Right lobe of liver (tissue), 6 donors: ENCODE measurements around the gene CCR2. TPM values are rescaled to one million over a fixed set of nuclear protein-coding genes. Genes with fewer than 3 reads are reported as not detected.

Experiments used
- ATAC-seq, 4 donors: fragments of 200-7000 bp; cut with Tn5 transposase; one replicate each; pipeline ENCODE4 v1.9.1; 2020; ENCODE audit warnings: mild to moderate bottlenecking in 4 of 4, moderate library complexity in 4 of 4
- DNase-seq, 3 donors: peaks; one replicate each; pipeline ENCODE4 v3.0.0-alpha.2; 2020
- H3K27ac ChIP-seq, 3 donors: fragments of 200-600 bp; one replicate each; pipeline ENCODE4 v1.8.0; 2022
- H3K27me3 ChIP-seq, 2 donors: fragments of 200-600 bp; one replicate each; pipeline ENCODE4 v1.8.0; 2022
- H3K36me3 ChIP-seq, 4 donors: fragments of 200-600 bp; sonication (generic) in 1 of 4; one replicate each; pipeline versions ENCODE4 v1.5.1 to v1.8.0; 2017 to 2022; ENCODE audit warnings: control low read depth in 1 of 4
- H3K4me1 ChIP-seq, 4 donors: fragments of 200-600 bp; sonication (generic) in 1 of 4; one replicate each; pipeline versions ENCODE4 v1.5.1 to v1.8.0; 2017 to 2022; ENCODE audit warnings: control low read depth in 1 of 4
- H3K4me3 ChIP-seq, 3 donors: fragments of 200-600 bp; one replicate each; pipeline ENCODE4 v1.8.0; 2022
- H3K9me3 ChIP-seq, 4 donors: fragments of 200-600 bp; sonication (generic) in 1 of 4; one replicate each; pipeline versions ENCODE4 v1.5.1 to v1.8.0; 2017 to 2022; ENCODE audit warnings: control low read depth in 1 of 4
- CTCF ChIP-seq, 4 donors: fragments of 200-600 bp in 3 of 4; fragments of 450-650 bp in 1 of 4; IDR thresholded peaks; one replicate each; pipeline versions ENCODE4 v1.5.1 to v1.8.0; 2016 to 2022; ENCODE audit warnings: antibody characterized with exemption in 4 of 4, mild to moderate bottlenecking in 2 of 4
- POLR2A ChIP-seq: fragments of 450-650 bp; IDR thresholded peaks from one replicate; pipeline ENCODE4 v1.6.1; 2017; ENCODE audit warnings: antibody characterized with exemption, mild to moderate bottlenecking
- WGBS: methylation state at CpG from one replicate; pipeline ENCODE4 v1.1.6; 2018; ENCODE audit warnings: low coverage, low lambda C conversion rate; ENCODE audit not compliant: insufficient coverage; ENCODE audit errors: missing lambda C conversion rate; 5-methylcytosine and 5-hydroxymethylcytosine counted together
- intact Hi-C, 2 donors: fragments of 100-400 bp; cut with DNase I; formaldehyde crosslinking; loops; one replicate each; pipeline versions ENCODE4 v1.11.2 to v1.14.1; 2022
- total RNA-seq, 6 experiments: library from RNA; depleted of rRNA in 2 of 6; stranded (reverse); fragments of >200 nt in 2 of 6; fragmentation: NEBNext Ultra II Directional in 3 of 6; extraction: Animal tissue kit (Norgen Biotek cat#: 25700) in 3 of 6; gene quantifications; one replicate each; pipeline versions ENCODE4 v1.1.0 to v1.2.4, GENCODE V29; 2016 to 2023
- donor health status: DM: no; HTN: yes; CAD: no.
- donor health status: DM: no; HTN: no; CAD: no.
- donor health status: DM: no; HTN: no; CAD: no.
- donor health status: DM: no; HTN: yes; CAD: no.
- donor health status: DM: no; HTN: yes; CAD: no.

Gene CCR2
- total RNA-seq, 6 experiments from 2014 or later, result 0.66 to 1.5 (median 0.92) TPM

GRCh38 chr3:46372492-46373359 is 18.8 kb downstream of the CCR2 start:
- H3K27ac ChIP-seq, result no peak overlapping the region

DNA sequence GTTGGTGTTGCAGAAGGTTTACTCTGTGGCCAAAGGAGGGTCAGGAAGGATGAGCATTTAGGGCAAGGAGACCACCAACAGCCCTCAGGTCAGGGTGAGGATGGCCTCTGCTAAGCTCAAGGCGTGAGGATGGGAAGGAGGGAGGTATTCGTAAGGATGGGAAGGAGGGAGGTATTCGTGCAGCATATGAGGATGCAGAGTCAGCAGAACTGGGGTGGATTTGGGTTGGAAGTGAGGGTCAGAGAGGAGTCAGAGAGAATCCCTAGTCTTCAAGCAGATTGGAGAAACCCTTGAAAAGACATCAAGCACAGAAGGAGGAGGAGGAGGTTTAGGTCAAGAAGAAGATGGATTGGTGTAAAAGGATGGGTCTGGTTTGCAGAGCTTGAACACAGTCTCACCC is 20.8 kb downstream of the CCR2 start:
- intact Hi-C loops, result no loop called here
- Histone ChIP-seq H3K36me3 (no peaks in the 10 kb centered on the region), H3K27me3 (no peaks in the 10 kb centered on the region), H3K4me1 (no peaks in the 10 kb centered on the region), H3K9me3 (no peaks in the 10 kb centered on the region), H3K27ac (no peak overlapping the region), H3K4me3 (no peak overlapping the region)
- TF ChIP-seq CTCF (IDR thresholded peaks at IDR 0.05) (no peak), POLR2A (no peak)
- DNase-seq (no peak), ATAC-seq (no peak)
- 58% methylated on average over 3 of the region's 3 CpGs for WGBS

More at GRCh38 chr3:46372492-46373359, 18.8 kb downstream of the CCR2 start:
- WGBS, result 53% methylated on average over 7 of the region's 9 CpGs
- H3K4me1 ChIP-seq, result no peaks in the 10 kb centered on the region
- H3K9me3 ChIP-seq, result no peaks in the 10 kb centered on the region
- no peaks in the 10 kb centered on the region for H3K27me3 ChIP-seq
- peak; percentile 27 to 40 (median 32) for TF ChIP-seq CTCF (IDR thresholded peaks at IDR 0.05)
- TF ChIP-seq POLR2A, result no peak
- no peak overlapping the region for H3K4me3 ChIP-seq
- ATAC-seq (peak in 3 of 4 donors; percentile 26 to 52 (median 48)), DNase-seq (no peak)
- H3K36me3 ChIP-seq, result no peaks in the 10 kb centered on the region
- intact Hi-C loops, result no loop called here

- 0% methylated on average over 1 of the region's 2 CpGs for WGBS
- H3K27me3 ChIP-seq, result no peaks in the 10 kb centered on the region
- no peaks in the 10 kb centered on the region for H3K36me3 ChIP-seq
- TF ChIP-seq CTCF (IDR thresholded peaks at IDR 0.05) (no peak), POLR2A (no peak)
- ATAC-seq (no peak), DNase-seq (no peak)
- H3K9me3 ChIP-seq, result no peaks in the 10 kb centered on the region
- intact Hi-C loops, result no loop called here
- H3K4me3 ChIP-seq, result no peak overlapping the region
- no peak overlapping the region for H3K27ac ChIP-seq
- H3K4me1 ChIP-seq, result no peaks in the 10 kb centered on the region
Observed at GRCh38 chr3:46375218-46375617, 21.3 kb downstream of the CCR2 start.

DNA sequence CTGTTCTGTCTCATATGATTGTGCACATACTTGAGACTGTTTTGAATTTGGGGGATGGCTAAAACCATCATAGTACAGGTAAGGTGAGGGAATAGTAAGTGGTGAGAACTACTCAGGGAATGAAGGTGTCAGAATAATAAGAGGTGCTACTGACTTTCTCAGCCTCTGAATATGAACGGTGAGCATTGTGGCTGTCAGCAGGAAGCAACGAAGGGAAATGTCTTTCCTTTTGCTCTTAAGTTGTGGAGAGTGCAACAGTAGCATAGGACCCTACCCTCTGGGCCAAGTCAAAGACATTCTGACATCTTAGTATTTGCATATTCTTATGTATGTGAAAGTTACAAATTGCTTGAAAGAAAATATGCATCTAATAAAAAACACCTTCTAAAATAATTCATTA is 21.9 kb downstream of the CCR2 start:
- TF ChIP-seq POLR2A (no peak), CTCF (IDR thresholded peaks at IDR 0.05) (no peak)
- intact Hi-C loops, result no loop called here
- DNase-seq (no peak), ATAC-seq (no peak)
- H3K27ac ChIP-seq, result no peak overlapping the region
- WGBS, result 19% methylated on average over 2 of the region's 2 CpGs
- H3K9me3 ChIP-seq, result no peaks in the 10 kb centered on the region
- no peak overlapping the region for H3K4me3 ChIP-seq
- peaks cover 0 to 5% (median 3%) of the 10 kb centered on the region in 4 donors for H3K4me1 ChIP-seq
- H3K36me3 ChIP-seq, result no peaks in the 10 kb centered on the region
- H3K27me3 ChIP-seq, result no peaks in the 10 kb centered on the region
